A549 (cell line): ENCODE data around the gene MEF2B. TPM values are rescaled to one million over a fixed set of nuclear protein-coding genes. Genes with fewer than 3 reads are reported as not detected.
A peak's percentile ranks its signal among the peaks of the same experiment; 100 is the strongest.

ENCODE experiments used
- ATAC-seq, 2 experiments: fragments of 200-7000 bp in 1 of 2; fragments of >200 bp in 1 of 2; cut with Nextera tagmentation in 1 of 2; cut with Tn5 transposase in 1 of 2; 3 replicates each; pipeline versions ENCODE4 v1.8.0 to v1.9.1; 2018 to 2020; ENCODE audit warnings: mild to moderate bottlenecking in 1 of 2, moderate library complexity in 1 of 2
- CTCF ChIA-PET: fragments of 300-600 bp; sonication (Branson Sonifier 250); formaldehyde crosslinking; extraction: SDS; loops from one replicate; lab custom pipeline; 2021; ENCODE audit warnings: antibody characterized with exemption, inconsistent platforms; lab: Yijun Ruan, JAX
- POLR2A ChIA-PET: fragments of 350-600 bp; formaldehyde crosslinking; extraction: SDS; loops from one replicate; lab custom pipeline; 2021; ENCODE audit warnings: antibody characterized with exemption, inconsistent platforms; lab: Yijun Ruan, JAX
- DNase-seq, 2 experiments: peaks; one replicate each; pipeline versions ENCODE4 v3.0.0 to v3.0.0-alpha.2; 2011 to 2016; ENCODE audit warnings: low read depth in 1 of 2, low spot score in 1 of 2
- FAIRE-seq: peaks from 2 replicates; lab custom pipeline; 2011; peaks lifted over from hg19 to GRCh38; lab: Jason Lieb, UNC
- H3K27ac ChIP-seq, 2 experiments: fragments of >200 bp; sonication (Bioruptor Twin); formaldehyde crosslinking; 3 replicates each; pipeline ENCODE4 v1.5.1; 2016 to 2017
- H3K4me1 ChIP-seq: fragments of >200 bp; sonication (Bioruptor Twin); formaldehyde crosslinking; 3 replicates; pipeline ENCODE4 v1.6.1; 2016
- H3K4me2 ChIP-seq: fragments of >200 bp; sonication (Bioruptor Twin); formaldehyde crosslinking; 3 replicates; pipeline ENCODE4 v1.6.1; 2016
- H3K4me3 ChIP-seq: fragments of >200 bp; sonication (Bioruptor Twin); formaldehyde crosslinking; 3 replicates; pipeline ENCODE4 v1.5.1; 2016
- H3K9me3 ChIP-seq: fragments of >200 bp; sonication (Bioruptor Twin); formaldehyde crosslinking; 3 replicates; pipeline ENCODE4 v1.6.1; 2016
- BCL3 ChIP-seq: fragments of >200 bp; sonication (Bioruptor Twin); formaldehyde crosslinking; IDR thresholded peaks from 3 replicates; pipeline ENCODE4 v1.6.1; 2016
- CBX2 ChIP-seq: fragments of 200-600 bp; sonication (generic); IDR thresholded peaks from 2 replicates; pipeline ENCODE4 v1.6.1; 2016; ENCODE audit warnings: low read depth, mild to moderate bottlenecking, borderline replicate concordance
- CHD2 ChIP-seq: fragments of 150-350 bp; IDR thresholded peaks from 2 replicates; pipeline ENCODE4 v1.6.1; 2014; ENCODE audit warnings: low read length; ENCODE audit not compliant: partially characterized antibody
- CHD4 ChIP-seq: fragments of 200-600 bp; sonication (generic); IDR thresholded peaks from 2 replicates; pipeline ENCODE4 v1.6.1; 2016; ENCODE audit warnings: antibody characterized with exemption, mild to moderate bottlenecking, borderline replicate concordance
- EHMT2 ChIP-seq: fragments of 200-600 bp; sonication (generic); IDR thresholded peaks from 2 replicates; pipeline ENCODE4 v1.6.1; 2016; ENCODE audit warnings: antibody characterized with exemption, low read depth, mild to moderate bottlenecking, moderate library complexity
- EP300 ChIP-seq, 2 experiments: fragments of >200 bp; sonication (Bioruptor Twin); formaldehyde crosslinking; IDR thresholded peaks; 2 replicates in 1 of 2; 3 replicates in 1 of 2; pipeline ENCODE4 v1.6.1; 2016 to 2017
- GATA3 ChIP-seq: IDR thresholded peaks from 2 replicates; pipeline ENCODE4 v1.6.1; 2012; ENCODE audit warnings: borderline replicate concordance
- HDAC2 ChIP-seq: fragments of 200-600 bp; sonication (generic); IDR thresholded peaks from 2 replicates; pipeline ENCODE4 v1.6.1; 2016
- HMGXB4 ChIP-seq: fragments of 250-450 bp; sonication (Bioruptor Pico); IDR thresholded peaks from 2 replicates; pipeline ENCODE4 v1.5.0; 2021; ENCODE audit warnings: mild to moderate bottlenecking, moderate library complexity, borderline replicate concordance
- HOXB5 ChIP-seq: fragments of 250-450 bp; sonication (Bioruptor Pico); IDR thresholded peaks from 2 replicates; pipeline ENCODE4 v1.5.0; 2020; ENCODE audit warnings: mild to moderate bottlenecking, moderate library complexity
- NFE2L2 ChIP-seq: fragments of 150-350 bp; conservative IDR thresholded peaks from 2 replicates; pipeline ENCODE4 v1.6.1; 2014; ENCODE audit warnings: low read length
- PHF8 ChIP-seq: fragments of 200-600 bp; sonication (generic); IDR thresholded peaks from 2 replicates; pipeline ENCODE4 v1.6.1; 2016; ENCODE audit warnings: low read depth, mild to moderate bottlenecking, antibody characterized with exemption, moderate library complexity, borderline replicate concordance
- RARB ChIP-seq: fragments of 250-450 bp; sonication (Bioruptor Pico); IDR thresholded peaks from 2 replicates; pipeline ENCODE4 v1.8.0; 2021; ENCODE audit warnings: mild to moderate bottlenecking, moderate library complexity
- SMC3 ChIP-seq: fragments of >200 bp; sonication (Bioruptor Twin); formaldehyde crosslinking; IDR thresholded peaks from 3 replicates; pipeline ENCODE4 v1.6.1; 2018; ENCODE audit warnings: inconsistent platforms
- ZFP36 ChIP-seq: fragments of 450-650 bp; IDR thresholded peaks from 2 replicates; pipeline ENCODE4 v1.6.1; 2014; ENCODE audit warnings: borderline replicate concordance; ENCODE audit not compliant: partially characterized antibody
- ZNF302 ChIP-seq: fragments of 250-450 bp; sonication (Bioruptor Pico); IDR thresholded peaks from 2 replicates; pipeline ENCODE4 v1.9.0; 2021; ENCODE audit warnings: inconsistent platforms, mild to moderate bottlenecking, moderate library complexity
- WGBS: methylation state at CpG from one replicate; pipeline ENCODE4 v1.1.6; 2017; ENCODE audit errors: missing lambda C conversion rate; 5-methylcytosine and 5-hydroxymethylcytosine counted together
- polyA plus RNA-seq, 4 experiments: library from polyadenylated mRNA; depleted of rRNA in 3 of 4; stranded (reverse); fragments of >200 nt; fragmentation: RNase III in 1 of 4; extraction: RNeasy Plus Mini Kit Qiagen cat#74134 plus additional on column Dnase treatment in 1 of 4; gene quantifications; 2 replicates in 3 of 4; 3 replicates in 1 of 4; pipeline ENCODE4 v1.2.3, GENCODE V29; 2011 to 2017
- TF ChIP-seq, protein P1 (sequence below): IDR thresholded peaks from 2 replicates; pipeline ENCODE4 v1.6.1; 2012
- TF ChIP-seq, protein P2 (sequence below): fragments of 200-600 bp; sonication (generic); IDR thresholded peaks from 2 replicates; pipeline ENCODE4 v1.6.1; 2016; ENCODE audit warnings: antibody characterized with exemption, mild to moderate bottlenecking, moderate library complexity

MEF2B gene
- polyA plus RNA-seq, 2 of the 4 experiments (the other 2 are of a cell fraction), result 0.10 to 0.13 TPM

DNA sequence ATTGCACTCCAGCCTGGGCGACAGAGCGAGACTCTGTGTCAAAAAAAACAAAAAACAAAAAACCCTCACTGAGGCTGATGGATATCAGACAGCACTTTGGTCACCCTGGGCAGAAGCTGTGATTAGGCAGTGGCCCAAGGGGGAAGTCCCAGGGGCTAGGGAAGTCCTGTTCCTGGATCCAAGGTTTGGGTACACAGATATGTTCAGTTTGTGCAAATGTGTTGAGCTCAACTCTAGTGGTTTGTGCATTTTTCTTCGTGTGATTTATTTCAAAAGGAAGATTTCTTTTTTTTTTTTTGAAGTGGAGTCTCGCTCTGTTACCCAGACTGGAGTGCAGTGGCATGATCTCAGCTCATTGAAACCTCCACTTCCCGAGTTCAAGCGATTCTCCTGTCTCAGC, 12.3 kb downstream of the MEF2B start:
- no peak for DNase-seq
- Histone ChIP-seq H3K4me1 (no peaks in the 10 kb centered on the region), H3K27ac (no peak overlapping the region), H3K9me3 (no peaks in the 10 kb centered on the region), H3K4me3 (no peak overlapping the region), H3K4me2 (no peak overlapping the region)
- no peak for FAIRE-seq
- no peak for TF ChIP-seq EHMT2
- no peak for TF ChIP-seq BCL3
- TF ChIP-seq CHD4, result no peak
- TF ChIP-seq RARB (CRISPR knock-in tag), result no peak
- TF ChIP-seq SMC3, result no peak
- TF ChIP-seq, protein P1, sequence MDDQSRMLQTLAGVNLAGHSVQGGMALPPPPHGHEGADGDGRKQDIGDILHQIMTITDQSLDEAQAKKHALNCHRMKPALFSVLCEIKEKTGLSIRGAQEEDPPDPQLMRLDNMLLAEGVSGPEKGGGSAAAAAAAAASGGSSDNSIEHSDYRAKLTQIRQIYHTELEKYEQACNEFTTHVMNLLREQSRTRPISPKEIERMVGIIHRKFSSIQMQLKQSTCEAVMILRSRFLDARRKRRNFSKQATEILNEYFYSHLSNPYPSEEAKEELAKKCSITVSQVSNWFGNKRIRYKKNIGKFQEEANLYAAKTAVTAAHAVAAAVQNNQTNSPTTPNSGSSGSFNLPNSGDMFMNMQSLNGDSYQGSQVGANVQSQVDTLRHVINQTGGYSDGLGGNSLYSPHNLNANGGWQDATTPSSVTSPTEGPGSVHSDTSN, result no peak
- TF ChIP-seq GATA3, result no peak
- no peak for TF ChIP-seq NFE2L2
- TF ChIP-seq ZNF302 (CRISPR knock-in tag), result no peak
- no peak for TF ChIP-seq PHF8
- no peak for TF ChIP-seq ZFP36
- TF ChIP-seq HMGXB4, result no peak
- no peak for TF ChIP-seq HDAC2
- no peak for TF ChIP-seq CHD2
- ChIA-PET POLR2A (no interaction called here), CTCF (interaction anchor here (1.3 to 2.9 kb wide), 3 partner anchors 10 to 18 kb away, joined by 3 to 21 read pairs (median 8); no protein-coding TSS in a partner anchor)
- ATAC-seq, result no peak
- WGBS, result 81% methylated on average over 6 of the region's 6 CpGs

DNA sequence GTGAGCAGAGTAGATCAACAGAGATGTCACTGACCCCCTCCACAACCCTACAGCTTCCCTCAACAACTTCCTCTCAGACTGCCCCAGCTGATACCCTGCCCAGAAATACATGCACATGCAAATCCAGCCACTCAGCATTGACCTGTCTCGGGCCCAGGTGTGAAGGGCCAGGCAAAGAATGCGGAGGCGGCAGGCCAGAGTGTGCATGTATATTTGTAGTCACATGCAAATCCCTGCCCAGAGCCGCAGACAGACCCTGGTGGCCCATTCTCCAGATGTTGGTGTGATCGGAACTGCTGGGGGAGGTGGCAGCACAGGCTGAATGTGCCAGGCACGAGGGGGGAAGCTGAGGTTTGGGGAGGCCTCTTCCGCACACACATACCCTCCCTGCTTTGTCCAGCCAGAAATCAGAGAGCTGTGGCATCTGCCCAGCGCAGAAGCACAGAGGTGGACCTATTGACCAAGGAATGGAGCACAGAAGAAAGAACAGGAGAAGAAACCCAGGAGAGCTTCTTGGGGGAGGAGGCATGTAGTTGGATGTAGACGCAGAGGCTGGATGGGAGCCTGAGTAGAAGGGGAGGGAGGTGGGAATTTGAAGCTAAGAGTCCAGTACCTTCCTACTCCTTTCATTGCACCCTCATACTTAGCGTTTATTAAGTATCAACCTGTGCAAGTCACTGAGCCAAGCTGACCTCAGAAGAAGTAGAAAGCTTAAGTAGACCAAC, 14.4 kb downstream of the MEF2B start:
- ChIA-PET CTCF (interaction anchor here (0.8 to 2.9 kb wide), 7 partner anchors 10 to 70 kb away, joined by 3 to 21 read pairs (median 4); no protein-coding TSS in a partner anchor), POLR2A (no interaction called here)
- H3K27ac ChIP-seq, result no peak overlapping the region
- no peak overlapping the region for H3K4me3 ChIP-seq
- DNase-seq, result no peak
- TF ChIP-seq HOXB5 (CRISPR knock-in tag) (no peak), ZNF302 (CRISPR knock-in tag) (no peak), EP300 (IDR thresholded peaks at IDR 0.05) (no peak), CBX2 (no peak), ZFP36 (peak; percentile 58)
- TF ChIP-seq, protein P2, sequence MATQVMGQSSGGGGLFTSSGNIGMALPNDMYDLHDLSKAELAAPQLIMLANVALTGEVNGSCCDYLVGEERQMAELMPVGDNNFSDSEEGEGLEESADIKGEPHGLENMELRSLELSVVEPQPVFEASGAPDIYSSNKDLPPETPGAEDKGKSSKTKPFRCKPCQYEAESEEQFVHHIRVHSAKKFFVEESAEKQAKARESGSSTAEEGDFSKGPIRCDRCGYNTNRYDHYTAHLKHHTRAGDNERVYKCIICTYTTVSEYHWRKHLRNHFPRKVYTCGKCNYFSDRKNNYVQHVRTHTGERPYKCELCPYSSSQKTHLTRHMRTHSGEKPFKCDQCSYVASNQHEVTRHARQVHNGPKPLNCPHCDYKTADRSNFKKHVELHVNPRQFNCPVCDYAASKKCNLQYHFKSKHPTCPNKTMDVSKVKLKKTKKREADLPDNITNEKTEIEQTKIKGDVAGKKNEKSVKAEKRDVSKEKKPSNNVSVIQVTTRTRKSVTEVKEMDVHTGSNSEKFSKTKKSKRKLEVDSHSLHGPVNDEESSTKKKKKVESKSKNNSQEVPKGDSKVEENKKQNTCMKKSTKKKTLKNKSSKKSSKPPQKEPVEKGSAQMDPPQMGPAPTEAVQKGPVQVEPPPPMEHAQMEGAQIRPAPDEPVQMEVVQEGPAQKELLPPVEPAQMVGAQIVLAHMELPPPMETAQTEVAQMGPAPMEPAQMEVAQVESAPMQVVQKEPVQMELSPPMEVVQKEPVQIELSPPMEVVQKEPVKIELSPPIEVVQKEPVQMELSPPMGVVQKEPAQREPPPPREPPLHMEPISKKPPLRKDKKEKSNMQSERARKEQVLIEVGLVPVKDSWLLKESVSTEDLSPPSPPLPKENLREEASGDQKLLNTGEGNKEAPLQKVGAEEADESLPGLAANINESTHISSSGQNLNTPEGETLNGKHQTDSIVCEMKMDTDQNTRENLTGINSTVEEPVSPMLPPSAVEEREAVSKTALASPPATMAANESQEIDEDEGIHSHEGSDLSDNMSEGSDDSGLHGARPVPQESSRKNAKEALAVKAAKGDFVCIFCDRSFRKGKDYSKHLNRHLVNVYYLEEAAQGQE, result no peak
- H3K4me2 ChIP-seq, result no peak overlapping the region
- no peak for FAIRE-seq
- WGBS, result 76% methylated on average over 8 of the region's 10 CpGs
- no peak for ATAC-seq
- H3K9me3 ChIP-seq, result no peaks in the 10 kb centered on the region
- H3K4me1 ChIP-seq, result no peaks in the 10 kb centered on the region
